H9 (cell line): ENCODE measurements around the gene ATRIP. TPM values are rescaled to one million over a fixed set of nuclear protein-coding genes. Genes with fewer than 3 reads are reported as not detected.

Experiments used
- DNase-seq: peaks from one replicate; pipeline ENCODE4 v3.0.0-alpha.2; 2017
- H2AFZ ChIP-seq: one replicate; pipeline ENCODE4 v1.6.1; 2013; ENCODE audit warnings: mild to moderate bottlenecking, low read length, control low read depth, moderate library complexity
- H2AK5ac ChIP-seq: 2 replicates; pipeline ENCODE4 v1.6.1; 2013; ENCODE audit warnings: low read length, control low read depth, mixed read lengths; ENCODE audit not compliant: insufficient read length
- H2BK120ac ChIP-seq: one replicate; pipeline ENCODE4 v1.6.1; 2013; ENCODE audit warnings: low read depth, mild to moderate bottlenecking, low read length, control low read depth, inconsistent platforms; ENCODE audit not compliant: poor library complexity, severe bottlenecking
- H2BK12ac ChIP-seq: 2 replicates; pipeline ENCODE4 v1.6.1; 2013; ENCODE audit warnings: low read length, control low read depth, mixed read lengths, low read depth; ENCODE audit not compliant: insufficient read length
- H2BK15ac ChIP-seq: 2 replicates; pipeline ENCODE4 v1.6.1; 2013; ENCODE audit warnings: low read depth, low read length, control low read depth
- H2BK20ac ChIP-seq: one replicate; pipeline ENCODE4 v1.6.1; 2013; ENCODE audit warnings: low read depth, mild to moderate bottlenecking, low read length, control low read depth, inconsistent platforms; ENCODE audit not compliant: poor library complexity, severe bottlenecking
- H2BK5ac ChIP-seq: 2 replicates; pipeline ENCODE4 v1.6.1; 2013; ENCODE audit warnings: low read length, control low read depth, mixed read lengths; ENCODE audit not compliant: insufficient read length
- H3K14ac ChIP-seq: 2 replicates; pipeline ENCODE4 v1.6.1; 2013; ENCODE audit warnings: low read length, control low read depth; ENCODE audit not compliant: insufficient read depth
- H3K18ac ChIP-seq: 2 replicates; pipeline ENCODE4 v1.6.1; 2013; ENCODE audit warnings: low read depth, mild to moderate bottlenecking, mixed read lengths, low read length, control low read depth; ENCODE audit not compliant: insufficient read length
- H3K23ac ChIP-seq: 2 replicates; pipeline ENCODE4 v1.6.1; 2013; ENCODE audit warnings: low read length, control low read depth, mixed read lengths, low read depth; ENCODE audit not compliant: insufficient read length
- H3K23me2 ChIP-seq: 2 replicates; pipeline ENCODE4 v1.6.1; 2013; ENCODE audit warnings: low read depth, mild to moderate bottlenecking, mixed read lengths, low read length, control low read depth; ENCODE audit not compliant: insufficient read length, poor library complexity, severe bottlenecking
- H3K27ac ChIP-seq: 2 replicates; pipeline ENCODE4 v1.5.1; 2013; ENCODE audit warnings: low read length, control low read depth, mixed read lengths, low read depth; ENCODE audit not compliant: insufficient read length
- H3K27me3 ChIP-seq: 2 replicates; pipeline ENCODE4 v1.6.1; 2013; ENCODE audit warnings: low read length, control low read depth, inconsistent platforms; ENCODE audit not compliant: insufficient read depth
- H3K4ac ChIP-seq: 2 replicates; pipeline ENCODE4 v1.6.1; 2013; ENCODE audit warnings: low read depth, mild to moderate bottlenecking, control low read depth, inconsistent platforms, low read length, moderate library complexity
- H3K4me1 ChIP-seq: 2 replicates; pipeline ENCODE4 v1.6.1; 2013; ENCODE audit warnings: low read length, control low read depth, inconsistent platforms; ENCODE audit not compliant: insufficient read depth
- H3K4me2 ChIP-seq: 2 replicates; pipeline ENCODE4 v1.6.1; 2013; ENCODE audit warnings: low read length, control low read depth, mixed read lengths; ENCODE audit not compliant: insufficient read length, insufficient read depth
- H3K56ac ChIP-seq: 2 replicates; pipeline ENCODE4 v1.6.1; 2013; ENCODE audit warnings: low read depth, mild to moderate bottlenecking, mixed read lengths, low read length, control low read depth; ENCODE audit not compliant: insufficient read length
- H3K79me1 ChIP-seq: 2 replicates; pipeline ENCODE4 v1.6.1; 2013; ENCODE audit warnings: low read depth, mild to moderate bottlenecking, moderate library complexity, low read length, control low read depth, inconsistent platforms; ENCODE audit not compliant: insufficient read depth, poor library complexity, severe bottlenecking
- H3K79me2 ChIP-seq: 2 replicates; pipeline ENCODE4 v1.6.1; 2013; ENCODE audit warnings: low read length, control low read depth, inconsistent platforms; ENCODE audit not compliant: insufficient read depth
- H3K9ac ChIP-seq: 2 replicates; pipeline ENCODE4 v1.6.1; 2013; ENCODE audit warnings: low read length, control low read depth, mixed read lengths; ENCODE audit not compliant: insufficient read length; ENCODE audit errors: extremely low read depth
- H3K9me3 ChIP-seq: one replicate; pipeline ENCODE4 v1.6.1; 2013; ENCODE audit warnings: low read depth, low read length, inconsistent platforms; ENCODE audit not compliant: control insufficient read depth
- H3T11ph ChIP-seq: one replicate; pipeline ENCODE4 v1.6.1; 2013; ENCODE audit warnings: mild to moderate bottlenecking, low read length, control low read depth, inconsistent platforms
- H4K20me1 ChIP-seq: one replicate; pipeline ENCODE4 v1.6.1; 2013; ENCODE audit not compliant: control insufficient read depth, insufficient read length, insufficient read depth
- H4K5ac ChIP-seq: 2 replicates; pipeline ENCODE4 v1.6.1; 2013; ENCODE audit warnings: low read depth, mild to moderate bottlenecking, mixed read lengths, low read length, control low read depth; ENCODE audit not compliant: insufficient read length
- H4K8ac ChIP-seq: replicated peaks from 2 replicates; pipeline ENCODE4 v1.6.1; 2013; ENCODE audit warnings: low read length, control low read depth, mixed read lengths, low read depth; ENCODE audit not compliant: insufficient read length
- H4K91ac ChIP-seq: 2 replicates; pipeline ENCODE4 v1.6.1; 2013; ENCODE audit warnings: low read depth, mild to moderate bottlenecking, moderate library complexity, mixed read lengths, low read length, control low read depth; ENCODE audit not compliant: insufficient read length
- H3K27ac Mint-ChIP-seq, 3 experiments: 2 replicates in 2 of 3; 3 replicates in 1 of 3; pipeline ENCODE4 v1.8.0; 2020 to 2021; ENCODE audit warnings: mixed read lengths in 3 of 3, mild to moderate bottlenecking in 1 of 3, moderate library complexity in 1 of 3
- H3K27me3 Mint-ChIP-seq: 2 replicates; pipeline ENCODE4 v1.8.0; 2021; ENCODE audit warnings: low read depth, mild to moderate bottlenecking, moderate library complexity, mixed read lengths
- H3K36me3 Mint-ChIP-seq, 3 experiments: 2 replicates in 2 of 3; 3 replicates in 1 of 3; pipeline ENCODE4 v1.8.0; 2020 to 2021; ENCODE audit warnings: low read depth in 3 of 3, mixed read lengths in 3 of 3; ENCODE audit not compliant: insufficient read depth in 1 of 3
- H3K4me1 Mint-ChIP-seq, 2 experiments: 2 replicates each; pipeline ENCODE4 v1.8.0; 2020; ENCODE audit warnings: mixed read lengths in 2 of 2
- H3K4me3 Mint-ChIP-seq, 2 experiments: 2 replicates in 1 of 2; 3 replicates in 1 of 2; pipeline ENCODE4 v1.8.0; 2020 to 2021; ENCODE audit warnings: mild to moderate bottlenecking in 2 of 2, mixed read lengths in 2 of 2, moderate library complexity in 1 of 2
- H3K9me3 Mint-ChIP-seq, 2 experiments: 2 replicates in 1 of 2; 3 replicates in 1 of 2; pipeline ENCODE4 v1.8.0; 2020; ENCODE audit warnings: mild to moderate bottlenecking in 2 of 2, mixed read lengths in 2 of 2, moderate library complexity in 1 of 2
- WGBS: extraction: QIAGEN DNeasy Blood & Tissue Kit; methylation state at CpG from one replicate; pipeline ENCODE4 v1.1.7; 2013; ENCODE audit warnings: missing lambda C conversion rate, low lambda C conversion rate, mixed read lengths; ENCODE audit not compliant: insufficient read length; ENCODE audit errors: extremely low coverage; 5-methylcytosine and 5-hydroxymethylcytosine counted together
- total RNA-seq: library from RNA; stranded (reverse); gene quantifications from 2 replicates; pipeline ENCODE4 v1.2.1, GENCODE V29; 2021
- TF ChIP-seq, protein P1 (sequence below): fragments of 200-600 bp; sonication (generic); conservative IDR thresholded peaks from 3 replicates; pipeline ENCODE4 v1.8.0; 2021; ENCODE audit warnings: antibody characterized with exemption, mild to moderate bottlenecking

The ATRIP gene
- total RNA-seq, 1 experiment from 2014 or later: 16.3 TPM

DNA sequence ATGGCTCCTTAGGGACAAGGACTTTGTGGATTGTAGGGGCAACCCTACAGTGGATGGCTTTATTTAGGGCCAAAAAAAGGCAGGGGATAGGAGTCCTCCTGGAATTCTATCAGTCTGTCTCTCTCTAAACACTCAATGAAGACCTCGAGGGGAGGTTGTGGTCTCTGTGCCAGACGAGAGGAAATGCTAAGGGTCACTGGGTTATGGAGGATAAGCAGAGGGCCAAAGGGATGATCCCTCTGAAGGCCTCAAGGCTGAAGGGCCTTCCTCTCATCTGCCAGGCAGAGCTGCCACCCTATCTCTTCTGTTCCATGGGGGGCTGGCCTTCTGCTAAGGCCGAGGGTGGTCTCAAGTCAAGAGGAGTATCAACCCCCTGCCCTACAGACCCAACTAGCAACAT is 43.6 kb upstream of the ATRIP start:
- no peak overlapping the region for H3T11ph ChIP-seq
- 0 out of 2 replicates have a peak, but pooled peaks cover 2% of the 10 kb centered on the region for H3K4me1 ChIP-seq
- H4K8ac ChIP-seq: no peak overlapping the region
- no peak overlapping the region for H2BK120ac ChIP-seq
- no peak overlapping the region for H3K18ac ChIP-seq
- no peak overlapping the region for H2BK15ac ChIP-seq
- H3K4me3 Mint-ChIP-seq: no peak overlapping the region
- H3K9ac ChIP-seq: no peak overlapping the region
- H3K9me3 Mint-ChIP-seq: no peaks in the 10 kb centered on the region
- H3K14ac ChIP-seq: no peak overlapping the region
- DNase-seq: no peak
- no peak overlapping the region for H2BK5ac ChIP-seq
- no peaks in the 10 kb centered on the region for H4K20me1 ChIP-seq
- H3K36me3 Mint-ChIP-seq: peaks cover 31 to 68% (median 50%) of the 10 kb centered on the region in 3 experiments
- no peak overlapping the region for H3K4ac ChIP-seq
- TF ChIP-seq, protein P1, sequence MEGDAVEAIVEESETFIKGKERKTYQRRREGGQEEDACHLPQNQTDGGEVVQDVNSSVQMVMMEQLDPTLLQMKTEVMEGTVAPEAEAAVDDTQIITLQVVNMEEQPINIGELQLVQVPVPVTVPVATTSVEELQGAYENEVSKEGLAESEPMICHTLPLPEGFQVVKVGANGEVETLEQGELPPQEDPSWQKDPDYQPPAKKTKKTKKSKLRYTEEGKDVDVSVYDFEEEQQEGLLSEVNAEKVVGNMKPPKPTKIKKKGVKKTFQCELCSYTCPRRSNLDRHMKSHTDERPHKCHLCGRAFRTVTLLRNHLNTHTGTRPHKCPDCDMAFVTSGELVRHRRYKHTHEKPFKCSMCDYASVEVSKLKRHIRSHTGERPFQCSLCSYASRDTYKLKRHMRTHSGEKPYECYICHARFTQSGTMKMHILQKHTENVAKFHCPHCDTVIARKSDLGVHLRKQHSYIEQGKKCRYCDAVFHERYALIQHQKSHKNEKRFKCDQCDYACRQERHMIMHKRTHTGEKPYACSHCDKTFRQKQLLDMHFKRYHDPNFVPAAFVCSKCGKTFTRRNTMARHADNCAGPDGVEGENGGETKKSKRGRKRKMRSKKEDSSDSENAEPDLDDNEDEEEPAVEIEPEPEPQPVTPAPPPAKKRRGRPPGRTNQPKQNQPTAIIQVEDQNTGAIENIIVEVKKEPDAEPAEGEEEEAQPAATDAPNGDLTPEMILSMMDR: no peak
- H3K9me3 ChIP-seq: no peaks in the 10 kb centered on the region
- H2AK5ac ChIP-seq: no peak overlapping the region
- no peak overlapping the region for H4K5ac ChIP-seq
- no peaks in the 10 kb centered on the region for H3K79me2 ChIP-seq
- no peak overlapping the region for H2BK12ac ChIP-seq
- WGBS: no CpG with 5 or more reads among the region's 3 CpGs
- no peak overlapping the region for H4K91ac ChIP-seq
- no peak overlapping the region for H3K4me2 ChIP-seq
- H3K23ac ChIP-seq: no peak overlapping the region
- no peaks in the 10 kb centered on the region for H3K23me2 ChIP-seq
- H2BK20ac ChIP-seq: no peak overlapping the region
- no peak overlapping the region for H3K27ac ChIP-seq
- H3K27me3 ChIP-seq: no peaks in the 10 kb centered on the region
- H3K79me1 ChIP-seq: no peaks in the 10 kb centered on the region
- H3K4me1 Mint-ChIP-seq: peaks cover 10% of the 10 kb centered on the region in 2 experiments
- no peak overlapping the region for H2AFZ ChIP-seq
- no peak overlapping the region for H3K56ac ChIP-seq
- peak overlapping the region in 1 of 3 experiments; percentile 89; a peak in 2 of 7 replicates for H3K27ac Mint-ChIP-seq
- no peaks in the 10 kb centered on the region; the same call in 1 of the 2 replicates for H3K27me3 Mint-ChIP-seq
